ENCODE data around the gene OR2T33. TPM values are rescaled to one million over a fixed set of nuclear protein-coding genes. Genes with fewer than 3 reads are reported as not detected.

Gene OR2T33
- total and polyA plus RNA-seq, 12 donors: 0.03 TPM; not detected in 11

DNA sequence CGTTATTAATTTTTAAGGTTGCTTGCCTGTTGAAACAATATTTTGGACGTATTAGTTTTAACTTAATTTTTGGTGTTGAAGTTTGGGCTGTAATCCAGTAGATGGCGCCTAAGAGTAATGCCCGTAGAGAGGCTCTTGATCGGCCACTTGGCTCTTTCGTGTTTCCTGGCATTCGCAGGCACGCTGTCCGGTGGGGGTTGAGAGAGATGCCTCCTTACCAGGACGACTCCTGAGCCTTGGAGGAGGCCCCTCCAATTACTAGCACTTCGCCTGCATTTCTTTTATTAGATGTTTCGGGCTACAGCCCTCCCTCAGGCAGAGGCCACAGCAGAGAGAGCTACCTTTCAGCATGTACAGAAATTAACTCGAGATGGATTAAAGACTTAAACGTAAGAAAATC is 34.6 kb downstream of the OR2T33 start:
- H3K4me1 ChIP-seq: no peaks in the 10 kb centered on the region
- H3K36me3 ChIP-seq: no peaks in the 10 kb centered on the region
- intact Hi-C loops (cut with DNase I): no loop called here
- no peak for ATAC-seq
- TF ChIP-seq, protein P1, sequence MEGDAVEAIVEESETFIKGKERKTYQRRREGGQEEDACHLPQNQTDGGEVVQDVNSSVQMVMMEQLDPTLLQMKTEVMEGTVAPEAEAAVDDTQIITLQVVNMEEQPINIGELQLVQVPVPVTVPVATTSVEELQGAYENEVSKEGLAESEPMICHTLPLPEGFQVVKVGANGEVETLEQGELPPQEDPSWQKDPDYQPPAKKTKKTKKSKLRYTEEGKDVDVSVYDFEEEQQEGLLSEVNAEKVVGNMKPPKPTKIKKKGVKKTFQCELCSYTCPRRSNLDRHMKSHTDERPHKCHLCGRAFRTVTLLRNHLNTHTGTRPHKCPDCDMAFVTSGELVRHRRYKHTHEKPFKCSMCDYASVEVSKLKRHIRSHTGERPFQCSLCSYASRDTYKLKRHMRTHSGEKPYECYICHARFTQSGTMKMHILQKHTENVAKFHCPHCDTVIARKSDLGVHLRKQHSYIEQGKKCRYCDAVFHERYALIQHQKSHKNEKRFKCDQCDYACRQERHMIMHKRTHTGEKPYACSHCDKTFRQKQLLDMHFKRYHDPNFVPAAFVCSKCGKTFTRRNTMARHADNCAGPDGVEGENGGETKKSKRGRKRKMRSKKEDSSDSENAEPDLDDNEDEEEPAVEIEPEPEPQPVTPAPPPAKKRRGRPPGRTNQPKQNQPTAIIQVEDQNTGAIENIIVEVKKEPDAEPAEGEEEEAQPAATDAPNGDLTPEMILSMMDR (IDR thresholded peaks at IDR 0.05): peak in 7 of 9 donors; percentile 23 to 66 (median 47)
- peak in 1 of 2 donors; percentile 3 for DNase-seq
- H3K27ac ChIP-seq: no peak overlapping the region
- H3K4me3 ChIP-seq: no peak overlapping the region
- H3K27me3 ChIP-seq: no peaks in the 10 kb centered on the region
- WGBS, 2 donors: 13% methylated on average over 14 of the region's 14 CpGs
- peaks cover 0 to 4% (median 0%) of the 10 kb centered on the region in 11 donors for H3K9me3 ChIP-seq

DNA sequence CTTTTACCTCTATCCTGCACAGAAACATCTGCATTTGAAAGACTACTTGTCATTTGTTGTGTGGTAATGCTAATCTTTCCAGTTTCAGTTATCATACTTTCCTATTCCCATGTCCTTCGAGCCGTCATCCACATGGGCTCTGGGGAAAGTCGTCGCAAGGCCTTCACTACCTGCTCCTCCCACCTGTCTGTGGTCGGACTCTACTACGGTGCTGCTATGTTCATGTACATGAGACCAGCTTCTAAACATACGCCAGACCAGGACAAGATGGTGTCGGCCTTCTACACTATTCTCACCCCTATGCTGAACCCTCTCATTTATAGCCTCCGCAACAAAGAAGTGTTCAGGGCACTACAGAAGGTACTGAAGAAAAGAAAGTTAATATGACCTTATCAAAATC is 38.3 kb downstream of the OR2T33 start:
- H3K4me1 ChIP-seq: no peaks in the 10 kb centered on the region
- H3K9me3 ChIP-seq: peaks cover 0 to 10% (median 0%) of the 10 kb centered on the region in 11 donors
- DNase-seq (no peak), ATAC-seq (no peak)
- intact Hi-C loops (cut with DNase I): no loop called here
- H3K36me3 ChIP-seq: no peaks in the 10 kb centered on the region
- no peaks in the 10 kb centered on the region for H3K27me3 ChIP-seq
- H3K27ac ChIP-seq: no peak overlapping the region
- no peak overlapping the region for H3K4me3 ChIP-seq
- WGBS, 2 donors: 88 to 91% methylated on average over 9 of the region's 9 CpGs
- TF ChIP-seq, protein P1 (IDR thresholded peaks at IDR 0.05): no peak

DNA sequence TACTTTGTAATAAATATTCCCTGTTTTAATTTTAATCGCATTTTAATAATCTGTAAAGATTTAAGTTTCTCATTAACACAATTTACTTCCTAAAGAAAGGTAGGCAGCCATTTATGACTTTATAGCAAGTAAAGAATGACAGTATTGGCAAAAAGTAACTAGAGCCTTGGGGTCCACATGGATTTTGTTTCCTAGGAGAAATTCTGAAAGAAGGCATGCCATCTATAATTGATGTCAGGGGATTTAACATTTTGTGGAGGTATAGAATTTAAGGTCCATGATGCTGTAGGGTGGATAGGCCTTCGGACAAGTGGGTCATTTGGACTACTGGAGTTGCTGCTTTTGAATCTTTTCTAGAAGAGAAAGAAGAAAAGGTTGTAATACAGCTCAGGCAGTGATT is 46.7 kb downstream of the OR2T33 start, which contains the start of gene OR2M4:
TSS of gene OR2M4 (plus strand) at position 301 of the 400 bp plus-strand sequence. CDS start 7,512 bp downstream, outside the sequence.
- no peaks in the 10 kb centered on the region for H3K36me3 ChIP-seq
- WGBS, 2 donors: 61 to 70% methylated on average over 2 of the region's 2 CpGs
- H3K4me1 ChIP-seq: no peaks in the 10 kb centered on the region
- peaks cover 0 to 22% (median 6%) of the 10 kb centered on the region in 11 donors for H3K9me3 ChIP-seq
- no peak within 1 kb of the TSS for H3K4me3 ChIP-seq
- TF ChIP-seq, protein P1 (IDR thresholded peaks at IDR 0.05): no peak
- H3K27ac ChIP-seq: no peak within 1 kb of the TSS
- intact Hi-C loops (cut with DNase I): no loop called here
- DNase-seq: no peak
- ATAC-seq: no peak
- H3K27me3 ChIP-seq: no peaks in the 10 kb centered on the region

DNA sequence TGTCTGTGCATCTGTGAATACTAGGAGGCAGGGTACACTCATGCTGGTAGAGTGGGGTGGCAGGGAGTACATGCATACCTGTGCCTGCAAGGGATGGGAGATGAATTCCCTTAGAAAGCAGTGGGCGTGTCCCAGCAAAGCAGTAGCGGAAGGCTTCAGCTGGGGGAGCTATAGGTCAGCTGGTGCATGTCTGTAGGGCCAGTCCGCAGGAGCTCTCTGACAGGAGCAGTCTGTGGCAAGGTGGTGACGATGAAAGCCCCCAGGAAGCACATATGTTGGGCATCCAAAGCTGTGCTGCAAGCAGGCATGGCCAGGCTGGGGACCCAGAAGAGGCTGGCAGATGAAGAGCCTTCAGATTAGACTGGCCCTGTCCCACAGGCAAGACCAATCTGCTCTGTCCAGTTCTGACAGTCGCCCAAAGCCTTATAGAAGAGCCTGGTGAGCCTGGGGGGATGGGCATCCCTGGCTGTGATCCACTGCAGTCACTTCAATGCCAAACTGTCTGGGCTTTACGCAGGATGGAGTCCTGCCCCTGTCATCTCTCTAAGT is 48.3 kb downstream of the OR2T33 start:
- DNase-seq (no peak), ATAC-seq (no peak)
- Histone ChIP-seq H3K4me1 (no peaks in the 10 kb centered on the region), H3K9me3 (peaks cover 0 to 16% (median 2%) of the 10 kb centered on the region in 11 donors), H3K4me3 (no peak overlapping the region), H3K27ac (no peak overlapping the region), H3K36me3 (no peaks in the 10 kb centered on the region), H3K27me3 (no peaks in the 10 kb centered on the region)
- WGBS, 2 donors: 49 to 53% methylated on average over 6 of the region's 6 CpGs
- intact Hi-C loops (cut with DNase I): no loop called here
- TF ChIP-seq, protein P1 (IDR thresholded peaks at IDR 0.05): no peak

Measured in heart right ventricle (tissue), 16 donors.